ENCODE measurements around the gene B3GNT4. TPM values are rescaled to one million over a fixed set of nuclear protein-coding genes. Genes with fewer than 3 reads are reported as not detected.

Gene B3GNT4
- total RNA-seq, 2 experiments from 2014 or later: not detected

Small RNAs within 50 kb of the gene (small RNA-seq; reads per million reads assigned to genes)
- 0.31 reads per million for gene DIABLO

Other genes with a start within 250 kb of the B3GNT4 start
- gene BCL7A, start 181.8 kb upstream of the B3GNT4 start, total RNA-seq (2014; rRNA removed; shearing (Covaris generic)): 66.2 and 76.2 TPM in 2 replicates
- 84.7 and 100 TPM in 2 replicates for gene BCL7A, start 181.8 kb upstream of the B3GNT4 start, total RNA-seq (2022)
- gene MLXIP, start 125.0 kb upstream of the B3GNT4 start, total RNA-seq (2014; rRNA removed; shearing (Covaris generic)): 18.6 and 27.5 TPM in 2 replicates
- gene MLXIP, start 125.0 kb upstream of the B3GNT4 start, total RNA-seq (2022): 44.7 and 59.9 TPM in 2 replicates
- gene IL31, start 29.5 kb upstream of the B3GNT4 start, total RNA-seq (2014; rRNA removed; shearing (Covaris generic)): not detected in 2 replicates
- not detected in 2 replicates for gene IL31, start 29.5 kb upstream of the B3GNT4 start, total RNA-seq (2022)
- not detected in 2 replicates for gene LRRC43, start 20.6 kb upstream of the B3GNT4 start, total RNA-seq (2014; rRNA removed; shearing (Covaris generic))
- gene LRRC43, start 20.6 kb upstream of the B3GNT4 start, total RNA-seq (2022): not detected in 2 replicates
- gene DIABLO, start 22.3 kb downstream of the B3GNT4 start, total RNA-seq (2014; rRNA removed; shearing (Covaris generic)): 53.7 and 56.5 TPM in 2 replicates
- gene DIABLO, start 22.3 kb downstream of the B3GNT4 start, total RNA-seq (2022): 53.9 and 55.4 TPM in 2 replicates
- gene VPS33A, start 62.8 kb downstream of the B3GNT4 start, total RNA-seq (2014; rRNA removed; shearing (Covaris generic)): 21.1 and 22.2 TPM in 2 replicates
- 29.0 and 35.6 TPM in 2 replicates for gene VPS33A, start 62.8 kb downstream of the B3GNT4 start, total RNA-seq (2022)
- gene CLIP1, start 219.0 kb downstream of the B3GNT4 start, total RNA-seq (2014; rRNA removed; shearing (Covaris generic)): 11.2 and 15.3 TPM in 2 replicates
- 25.6 and 26.2 TPM in 2 replicates for gene CLIP1, start 219.0 kb downstream of the B3GNT4 start, total RNA-seq (2022)

All from OCI-LY7 (cell line).